GM19025 (cell line): ENCODE results near the gene YWHAQ.
"Not testable (repeated sequence)": the region's sequence is repeated elsewhere in the genome, so short reads cannot be mapped to it uniquely, and the experiment has no call there.

Source experiments
- ATAC-seq: cut with Tn5 transposase; IDR thresholded peaks from one replicate; pipeline ENCODE4 v1.9.1; 2021; ENCODE audit warnings: mild to moderate bottlenecking, low read depth, moderate library complexity; ENCODE audit not compliant: unreplicated experiment

YWHAQ gene

GRCh38 chr2:9596621-9597311 is 34.0 kb downstream of the YWHAQ start:
- no peak for ATAC-seq

GRCh38 chr2:9595746-9596145 is 35.1 kb downstream of the YWHAQ start:
- no peak for ATAC-seq

DNA sequence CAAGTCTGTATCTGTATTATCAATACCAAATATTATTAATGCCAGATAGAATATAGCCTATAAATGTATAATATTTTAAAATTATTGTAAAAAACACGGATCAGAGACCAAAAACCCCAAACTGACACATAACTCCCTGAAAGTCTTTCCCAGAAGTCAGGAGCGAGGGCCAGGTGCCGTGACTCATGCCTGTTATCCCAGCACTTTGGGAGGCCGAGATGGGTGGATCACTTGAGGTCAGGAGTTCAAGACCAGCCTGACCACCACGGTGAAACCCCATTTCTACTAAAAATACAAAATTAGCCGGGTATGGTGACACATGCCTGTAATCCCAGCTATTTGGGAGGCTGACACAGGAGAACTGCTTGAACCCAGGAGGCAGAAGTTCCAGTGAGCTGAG is 35.5 kb downstream of the YWHAQ start:
- not testable (repeated sequence) for ATAC-seq

DNA sequence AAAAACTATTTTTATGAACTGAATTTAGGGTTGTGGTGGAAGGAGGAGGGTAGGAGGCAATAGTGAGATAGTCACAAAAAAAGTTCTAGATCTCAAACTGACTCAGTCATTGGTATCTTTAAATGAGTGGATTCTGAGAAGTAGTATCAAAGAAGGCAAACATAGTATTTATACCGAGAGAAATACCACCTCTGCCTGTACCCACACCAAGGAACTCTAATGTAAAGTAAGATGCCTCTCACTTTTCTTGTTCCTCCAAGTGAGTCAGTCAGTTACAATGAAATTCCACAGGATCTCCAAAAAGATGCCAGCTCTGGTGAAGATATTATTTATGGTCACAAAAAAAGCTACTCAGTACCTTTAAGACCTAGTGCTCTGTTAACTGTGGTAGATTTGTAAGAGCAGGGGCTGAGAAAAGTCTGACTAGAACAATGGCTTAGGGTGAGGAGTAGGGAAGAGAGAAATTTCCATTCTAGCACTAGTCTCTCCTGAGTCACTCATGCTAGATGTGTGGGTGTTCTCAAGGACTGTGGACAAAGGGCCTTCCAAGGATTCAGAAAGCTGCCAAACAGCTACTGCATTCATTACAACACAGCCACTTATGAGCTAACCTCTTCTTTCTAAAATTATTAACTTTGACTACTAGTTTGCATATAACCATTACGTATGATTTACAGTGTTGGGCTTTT is 36.3 kb downstream of the YWHAQ start:
- ATAC-seq: no peak

- no peak for ATAC-seq
Measured at GRCh38 chr2:9593925-9594324, 36.9 kb downstream of the YWHAQ start.

- no peak for ATAC-seq
Measured at GRCh38 chr2:9592699-9593098, 38.1 kb downstream of the YWHAQ start.

DNA sequence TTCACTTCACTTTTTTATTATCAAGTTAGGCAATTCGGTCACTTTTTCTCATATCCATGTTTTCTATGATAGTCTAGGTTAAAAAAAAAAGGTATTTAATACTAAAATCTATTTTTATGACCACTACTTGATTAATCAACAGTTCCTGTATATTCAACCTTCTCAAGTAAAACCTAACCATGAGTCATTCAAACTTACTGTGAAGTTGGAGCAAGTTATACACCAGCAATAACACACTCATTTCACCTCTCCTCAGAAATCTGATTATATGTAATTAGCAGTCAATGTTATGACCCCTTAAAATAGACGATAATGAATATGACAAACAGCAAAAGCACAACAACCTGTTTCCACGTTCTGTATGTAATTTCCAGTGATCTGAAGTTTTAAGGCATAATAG is 40.2 kb downstream of the YWHAQ start:
- no peak for ATAC-seq

DNA sequence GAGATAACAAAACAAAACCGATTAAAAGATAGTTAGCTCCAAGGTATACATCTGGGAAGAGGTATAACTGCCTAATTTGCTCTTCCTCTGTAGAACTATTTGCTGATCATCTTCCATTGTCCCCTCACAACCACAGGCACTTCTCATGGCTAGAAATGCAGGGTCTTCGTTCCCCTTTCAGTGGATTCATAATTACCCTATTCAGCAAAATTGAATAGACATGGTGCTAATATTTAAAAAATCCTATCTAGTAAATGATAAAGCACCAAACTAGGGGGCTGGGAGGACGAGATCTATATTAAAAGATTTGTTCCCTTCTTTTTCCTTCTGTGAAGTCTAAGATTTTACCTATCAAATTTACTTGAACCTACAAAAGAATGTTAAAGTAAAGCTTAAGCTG is 44.3 kb downstream of the YWHAQ start:
- ATAC-seq: no peak

DNA sequence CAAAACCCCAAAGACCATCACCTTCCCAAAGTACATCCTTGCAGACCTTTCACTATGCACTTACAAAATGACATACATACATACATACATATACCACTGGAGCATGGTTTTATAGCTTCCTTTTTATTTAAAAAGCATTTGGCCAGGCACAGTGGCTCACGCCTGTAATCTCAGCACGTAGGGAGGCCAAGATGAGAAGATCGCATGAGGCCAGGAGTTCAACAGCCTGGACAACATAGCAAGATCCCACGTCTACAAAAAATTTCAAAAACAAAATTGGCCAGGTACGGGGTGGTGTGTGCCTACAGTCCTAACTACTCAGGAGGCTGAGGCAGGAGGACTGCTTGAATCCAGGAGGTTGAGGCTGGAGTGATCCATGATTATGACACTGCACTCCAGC is 45.3 kb downstream of the YWHAQ start:
- no peak for ATAC-seq

GRCh38 chr2:9584902-9585301 is 45.9 kb downstream of the YWHAQ start:
- not testable (repeated sequence) for ATAC-seq

GRCh38 chr2:9582624-9583023 is 48.2 kb downstream of the YWHAQ start:
- ATAC-seq: no peak

GRCh38 chr2:9578467-9579235 is 52.1 kb downstream of the YWHAQ start:
- ATAC-seq: no peak

DNA sequence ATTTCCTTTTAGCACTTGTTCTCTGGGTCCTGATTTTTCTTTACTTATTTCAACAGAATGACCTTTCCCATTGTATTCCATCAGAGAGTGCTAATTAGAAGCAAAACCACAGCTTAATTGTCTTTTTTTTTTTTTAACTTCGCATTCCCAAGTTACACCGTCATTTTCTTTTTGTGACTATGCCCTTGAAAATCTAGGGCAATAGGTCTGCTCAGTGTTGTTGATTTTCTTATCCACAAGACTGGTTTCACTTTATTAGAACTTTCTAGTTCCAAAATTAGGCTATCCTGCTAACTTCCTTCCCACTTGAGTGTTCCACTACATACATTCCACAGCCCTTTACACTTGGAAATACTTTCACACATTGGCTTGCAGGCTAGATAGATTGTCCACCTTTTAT is 56.5 kb downstream of the YWHAQ start:
- no peak for ATAC-seq

- ATAC-seq: no peak
Measured at GRCh38 chr2:9573840-9574239, 57.0 kb downstream of the YWHAQ start.

- ATAC-seq: no peak
Measured at GRCh38 chr2:9573013-9573720, 57.6 kb downstream of the YWHAQ start.

DNA sequence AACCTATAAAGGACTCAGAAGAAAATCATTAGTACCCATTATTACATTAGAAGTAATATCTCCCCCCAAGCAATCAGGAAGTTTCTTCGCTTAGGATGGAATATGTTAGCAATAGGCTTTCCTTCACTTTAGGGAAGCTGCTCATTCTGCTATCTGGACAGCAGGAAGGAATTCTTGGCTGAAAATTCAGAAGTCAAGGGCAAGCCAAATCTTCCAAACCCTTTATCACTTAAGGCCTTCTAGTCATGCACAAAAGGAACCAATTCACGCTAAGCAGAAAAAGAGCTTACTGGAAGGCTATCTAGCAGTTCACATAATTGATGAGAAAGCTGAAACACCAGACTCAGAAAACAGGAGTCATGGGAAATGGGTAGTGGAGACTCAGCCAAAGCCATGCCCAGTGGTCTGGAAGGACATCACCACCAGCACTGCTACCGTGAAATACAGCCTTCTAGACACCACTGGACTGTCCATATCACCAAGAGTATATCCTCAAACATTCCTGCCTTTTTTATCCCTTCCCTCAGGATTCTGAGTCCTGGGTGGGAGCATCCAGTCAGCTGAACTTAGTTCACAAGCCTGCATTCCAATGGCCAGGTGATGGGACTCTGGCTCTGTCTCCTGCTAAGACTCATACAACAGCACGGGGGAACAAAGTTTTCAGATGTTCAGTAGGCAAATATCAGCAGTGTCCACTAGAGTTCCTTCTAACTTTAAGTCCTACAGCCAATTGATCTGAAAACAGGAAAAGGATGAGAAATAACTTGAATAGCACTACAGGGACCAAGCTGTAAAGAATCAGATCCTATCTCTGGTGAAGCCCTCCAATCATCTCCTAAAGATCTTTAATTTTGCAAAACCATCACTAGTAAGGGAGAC is 60.4 kb downstream of the YWHAQ start:
- no peak for ATAC-seq

DNA sequence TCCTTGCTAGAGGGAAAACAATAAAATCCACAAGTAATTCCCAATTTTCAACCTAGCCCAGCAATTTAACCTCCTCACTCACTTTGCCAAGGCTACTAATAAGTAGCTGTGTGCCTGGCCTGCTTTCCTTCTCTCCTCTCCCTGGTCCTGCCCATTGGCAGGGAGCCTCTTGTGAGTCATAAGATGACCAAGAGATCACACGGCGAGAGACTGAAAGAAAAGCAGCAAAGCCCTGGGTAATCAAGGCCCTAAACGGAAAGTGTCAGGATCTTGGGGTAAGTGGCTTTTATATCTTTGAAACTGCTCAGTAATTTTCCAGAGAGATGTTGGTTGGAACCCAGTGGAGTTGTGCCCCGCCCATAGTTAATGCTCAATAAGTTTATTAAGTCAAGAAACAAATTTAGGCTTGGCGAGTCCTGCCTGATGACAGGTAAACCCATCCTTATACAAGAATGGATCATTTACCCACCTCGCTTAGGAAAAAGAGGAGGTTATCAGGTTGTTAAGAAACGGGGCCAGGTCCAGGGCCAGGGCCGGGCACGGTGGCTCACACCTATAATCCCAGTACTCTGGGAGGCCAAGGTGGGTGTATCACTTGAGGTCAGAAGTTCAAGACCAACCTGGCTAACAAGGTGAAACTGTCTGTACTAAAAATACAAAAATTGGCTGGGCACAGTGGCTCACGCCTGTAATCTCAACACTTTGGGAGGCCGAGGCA is 65.2 kb downstream of the YWHAQ start:
- no peak for ATAC-seq

- ATAC-seq: no peak
Measured at GRCh38 chr2:9560628-9561027, 70.2 kb downstream of the YWHAQ start.

DNA sequence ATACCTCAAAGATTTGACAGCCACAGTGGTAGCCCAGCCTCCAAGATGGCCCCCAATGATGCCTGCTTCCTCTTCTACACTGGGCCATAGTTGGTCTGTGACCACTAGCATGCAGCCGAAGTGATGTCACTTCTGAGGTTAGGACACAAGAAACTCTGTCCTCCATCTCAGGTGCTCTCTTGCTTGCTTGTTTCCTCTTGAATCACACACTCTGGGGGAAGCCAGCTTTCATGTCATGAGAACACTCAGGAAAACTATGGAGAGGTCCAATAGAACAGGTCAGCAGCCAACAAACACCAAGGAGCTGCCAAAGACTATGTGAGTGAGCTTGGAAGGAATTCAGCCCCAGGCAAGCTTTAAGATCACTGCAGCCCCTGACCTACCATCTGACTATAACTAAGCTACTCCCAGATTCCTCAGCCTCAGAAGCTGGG is 71.8 kb downstream of the YWHAQ start:
- no peak for ATAC-seq
